Body of pancreas (tissue), 4 donors: ENCODE data around the gene CDC5L. TPM values are rescaled to one million over a fixed set of nuclear protein-coding genes. Genes with fewer than 3 reads are reported as not detected.

Experiments used
- ATAC-seq: fragments of 150-250 bp; one replicate; pipeline ENCODE4 v1.9.1; 2016
- DNase-seq, 4 donors: peaks; one replicate each; pipeline ENCODE4 v3.0.0-alpha.2; 2019
- H3K27ac ChIP-seq, 4 donors: fragments of 200-600 bp; sonication (generic); 1 replicate in 3 of 4; 2 replicates in 1 of 4; pipeline versions ENCODE4 v1.5.1 to v1.6.1; 2016 to 2019; ENCODE audit warnings: mild to moderate bottlenecking in 1 of 4, mixed read lengths in 1 of 4, moderate library complexity in 1 of 4
- H3K27me3 ChIP-seq, 2 donors: fragments of 200-600 bp; sonication (generic); one replicate each; pipeline ENCODE4 v1.6.0; 2016; ENCODE audit warnings: mild to moderate bottlenecking in 1 of 2
- H3K36me3 ChIP-seq, 2 donors: fragments of 200-600 bp; sonication (generic); replicated peaks in 1 of 2; 2 replicates each; pipeline ENCODE4 v1.5.1; 2016; ENCODE audit warnings: low read depth in 2 of 2; ENCODE audit not compliant: insufficient read depth in 1 of 2
- H3K4me1 ChIP-seq: fragments of 200-600 bp; sonication (generic); one replicate; pipeline ENCODE4 v1.6.0; 2016
- H3K4me3 ChIP-seq, 2 donors: fragments of 200-600 bp; sonication (generic); 1 replicate in 1 of 2; 2 replicates in 1 of 2; pipeline ENCODE4 v1.5.1; 2016 to 2019
- H3K9me3 ChIP-seq, 3 donors: fragments of 200-600 bp; sonication (generic); 1 replicate in 2 of 3; 2 replicates in 1 of 3; pipeline ENCODE4 v1.5.1; 2016
- CTCF ChIP-seq, 7 experiments: fragments of 450-650 bp in 4 of 7; fragments of 200-600 bp in 3 of 7; sonication (generic) in 3 of 7; IDR thresholded peaks; one replicate each; pipeline ENCODE4 v1.5.1; 2016 to 2019; ENCODE audit warnings: antibody characterized with exemption in 7 of 7
- POLR2A ChIP-seq, 3 donors: fragments of 450-650 bp; IDR thresholded peaks; one replicate each; pipeline ENCODE4 v1.6.1; 2016; ENCODE audit warnings: antibody characterized with exemption in 3 of 3, mild to moderate bottlenecking in 2 of 3
- WGBS, 2 donors: methylation state at CpG; one replicate each; pipeline ENCODE4 v1.1.5; 2017; 5-methylcytosine and 5-hydroxymethylcytosine counted together
- intact Hi-C: fragments of 100-400 bp; cut with DNase I; formaldehyde crosslinking; loops from one replicate; pipeline ENCODE4 v1.15.1; 2023
- total RNA-seq, 2 donors: library from RNA; depleted of rRNA; stranded (reverse); fragments of >200 nt; gene quantifications; one replicate each; pipeline ENCODE4 v1.1.0, GENCODE V29; 2016

The CDC5L gene
- total RNA-seq, 2 donors from 2014 or later, result 10.2 to 11.2 TPM

GRCh38 chr6:44487002-44487401 lies 99.5 kb downstream of the CDC5L start:
- no peak for DNase-seq
- TF ChIP-seq CTCF (IDR thresholded peaks at IDR 0.05) (no peak), POLR2A (IDR thresholded peaks at IDR 0.05) (no peak)
- Histone ChIP-seq H3K4me3 (no peak overlapping the region), H3K36me3 (no peaks in the 10 kb centered on the region), H3K27ac (no peak overlapping the region), H3K27me3 (no peaks in the 10 kb centered on the region), H3K9me3 (no peaks in the 10 kb centered on the region), H3K4me1 (peaks cover 7% of the 10 kb centered on the region)
- intact Hi-C loops, result no loop called here
- no peak for ATAC-seq
- 55 to 100% methylated on average over 1 of the region's 1 CpG for WGBS, 2 donors

- H3K27me3 ChIP-seq, result no peaks in the 10 kb centered on the region
- H3K9me3 ChIP-seq, result no peaks in the 10 kb centered on the region
- intact Hi-C loops, result no loop called here
- H3K27ac ChIP-seq, result no peak overlapping the region
- H3K4me3 ChIP-seq, result no peak overlapping the region
- ATAC-seq (no peak), DNase-seq (no peak)
- no peaks in the 10 kb centered on the region for H3K36me3 ChIP-seq
- 79 to 85% methylated on average over 2 of the region's 2 CpGs for WGBS, 2 donors
- H3K4me1 ChIP-seq, result peaks cover 7% of the 10 kb centered on the region
- no peak for TF ChIP-seq POLR2A (IDR thresholded peaks at IDR 0.05)
- TF ChIP-seq CTCF (IDR thresholded peaks at IDR 0.05), result no peak
Measured at GRCh38 chr6:44487586-44487985, 100.1 kb downstream of the CDC5L start.

GRCh38 chr6:44489910-44490604 lies 102.6 kb downstream of the CDC5L start:
- Histone ChIP-seq H3K27ac (peak overlapping the region; percentile 68 to 80 (median 74)), H3K27me3 (no peaks in the 10 kb centered on the region), H3K4me3 (no peak overlapping the region), H3K9me3 (no peaks in the 10 kb centered on the region), H3K36me3 (no peaks in the 10 kb centered on the region), H3K4me1 (peaks cover 7% of the 10 kb centered on the region)
- DNase-seq, result peak; percentile 22 to 77 (median 51)
- no peak for TF ChIP-seq CTCF (IDR thresholded peaks at IDR 0.05)
- no peak for TF ChIP-seq POLR2A (IDR thresholded peaks at IDR 0.05)
- 55 to 60% methylated on average over 6 of the region's 6 CpGs for WGBS, 2 donors
- ATAC-seq, result peak; percentile 93
- intact Hi-C loops, result no loop called here

GRCh38 chr6:44493132-44493531 lies 105.6 kb downstream of the CDC5L start:
- no peaks in the 10 kb centered on the region for H3K9me3 ChIP-seq
- no peak overlapping the region for H3K4me3 ChIP-seq
- no peaks in the 10 kb centered on the region for H3K27me3 ChIP-seq
- DNase-seq, result no peak
- ATAC-seq, result no peak
- 61 to 69% methylated on average over 5 of the region's 5 CpGs for WGBS, 2 donors
- peaks cover 7% of the 10 kb centered on the region for H3K4me1 ChIP-seq
- intact Hi-C loops, result no loop called here
- no peak for TF ChIP-seq POLR2A (IDR thresholded peaks at IDR 0.05)
- no peak for TF ChIP-seq CTCF (IDR thresholded peaks at IDR 0.05)
- H3K36me3 ChIP-seq, result no peaks in the 10 kb centered on the region
- no peak overlapping the region for H3K27ac ChIP-seq

- intact Hi-C loops, result no loop called here
- WGBS, 2 donors, result 58 to 64% methylated on average over 6 of the region's 6 CpGs
- TF ChIP-seq CTCF (IDR thresholded peaks at IDR 0.05), result no peak
Measured at GRCh38 chr6:44493593-44493992, 106.1 kb downstream of the CDC5L start.

More at GRCh38 chr6:44493593-44493992, 106.1 kb downstream of the CDC5L start:
- Histone ChIP-seq H3K4me3 (no peak overlapping the region), H3K4me1 (peaks cover 7% of the 10 kb centered on the region), H3K9me3 (no peaks in the 10 kb centered on the region), H3K27me3 (no peaks in the 10 kb centered on the region), H3K27ac (no peak overlapping the region), H3K36me3 (no peaks in the 10 kb centered on the region)
- no peak for DNase-seq
- no peak for ATAC-seq
